Fibroblast of the aortic adventitia (primary cell): ENCODE results near the gene TMEM86B. TPM values are rescaled to one million over a fixed set of nuclear protein-coding genes. Genes with fewer than 3 reads are reported as not detected.

ENCODE experiments used
- DNase-seq: peaks from one replicate; pipeline ENCODE4 v3.0.0-alpha.2; 2010; ENCODE audit warnings: low read depth
- H3K4me3 ChIP-seq: 2 replicates; pipeline ENCODE4 v1.5.1; 2011; ENCODE audit warnings: low read depth, mild to moderate bottlenecking, control low read depth, low read length, moderate library complexity
- total RNA-seq: library from RNA; depleted of rRNA; stranded (reverse); fragments of >200 nt; gene quantifications from 2 replicates; pipeline ENCODE4 v1.2.3, GENCODE V29; 2012; ENCODE audit warnings: low replicate concordance
- TF ChIP-seq, protein P1 (sequence below): IDR thresholded peaks from 2 replicates; pipeline ENCODE4 v1.5.1; 2011; ENCODE audit warnings: mild to moderate bottlenecking, low read length, control low read depth, inconsistent platforms; ENCODE audit not compliant: insufficient read depth

TMEM86B gene
- total RNA-seq, 1 donor = 1.8 TPM

DNA sequence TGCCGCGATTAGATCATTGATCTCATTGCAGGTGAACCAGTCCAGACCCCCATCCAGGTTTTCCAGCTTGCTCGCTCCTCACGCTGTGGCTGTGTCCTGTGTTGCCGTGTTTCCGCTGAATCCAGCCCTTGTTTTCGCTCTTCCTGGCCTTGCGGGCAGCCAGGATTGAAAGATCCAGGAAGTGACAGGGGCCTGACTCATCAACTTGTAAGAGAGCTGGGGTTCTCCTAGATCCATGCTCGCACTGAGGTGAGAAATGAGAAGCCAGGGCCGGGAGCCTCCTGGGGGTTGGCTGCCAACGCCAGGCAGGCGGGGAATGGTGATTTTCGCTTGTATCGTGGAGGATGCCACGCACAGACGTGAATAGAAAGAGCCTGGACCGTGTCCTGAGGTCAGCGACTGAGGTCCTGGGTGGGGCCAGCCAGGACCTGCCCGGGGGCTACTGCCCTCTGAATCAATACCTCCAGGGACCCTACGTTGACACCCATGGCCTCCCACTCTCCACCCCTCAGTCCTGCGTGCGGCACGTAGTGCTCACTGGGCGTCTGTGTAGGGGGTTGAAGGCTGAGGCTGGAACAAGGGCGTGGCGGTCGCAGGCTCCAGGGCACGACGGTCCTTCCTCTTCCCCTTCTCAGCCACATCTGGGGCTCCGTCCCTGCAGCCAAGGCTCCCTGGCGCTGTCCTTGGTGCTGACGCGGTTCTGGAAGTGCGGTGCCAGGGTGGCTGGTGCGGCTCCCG, 11.9 kb downstream of the TMEM86B start:
- peak overlapping the region; percentile 65 for H3K4me3 ChIP-seq
- DNase-seq = peak; percentile 100
- TF ChIP-seq, protein P1, sequence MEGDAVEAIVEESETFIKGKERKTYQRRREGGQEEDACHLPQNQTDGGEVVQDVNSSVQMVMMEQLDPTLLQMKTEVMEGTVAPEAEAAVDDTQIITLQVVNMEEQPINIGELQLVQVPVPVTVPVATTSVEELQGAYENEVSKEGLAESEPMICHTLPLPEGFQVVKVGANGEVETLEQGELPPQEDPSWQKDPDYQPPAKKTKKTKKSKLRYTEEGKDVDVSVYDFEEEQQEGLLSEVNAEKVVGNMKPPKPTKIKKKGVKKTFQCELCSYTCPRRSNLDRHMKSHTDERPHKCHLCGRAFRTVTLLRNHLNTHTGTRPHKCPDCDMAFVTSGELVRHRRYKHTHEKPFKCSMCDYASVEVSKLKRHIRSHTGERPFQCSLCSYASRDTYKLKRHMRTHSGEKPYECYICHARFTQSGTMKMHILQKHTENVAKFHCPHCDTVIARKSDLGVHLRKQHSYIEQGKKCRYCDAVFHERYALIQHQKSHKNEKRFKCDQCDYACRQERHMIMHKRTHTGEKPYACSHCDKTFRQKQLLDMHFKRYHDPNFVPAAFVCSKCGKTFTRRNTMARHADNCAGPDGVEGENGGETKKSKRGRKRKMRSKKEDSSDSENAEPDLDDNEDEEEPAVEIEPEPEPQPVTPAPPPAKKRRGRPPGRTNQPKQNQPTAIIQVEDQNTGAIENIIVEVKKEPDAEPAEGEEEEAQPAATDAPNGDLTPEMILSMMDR = peak; percentile 12

DNA sequence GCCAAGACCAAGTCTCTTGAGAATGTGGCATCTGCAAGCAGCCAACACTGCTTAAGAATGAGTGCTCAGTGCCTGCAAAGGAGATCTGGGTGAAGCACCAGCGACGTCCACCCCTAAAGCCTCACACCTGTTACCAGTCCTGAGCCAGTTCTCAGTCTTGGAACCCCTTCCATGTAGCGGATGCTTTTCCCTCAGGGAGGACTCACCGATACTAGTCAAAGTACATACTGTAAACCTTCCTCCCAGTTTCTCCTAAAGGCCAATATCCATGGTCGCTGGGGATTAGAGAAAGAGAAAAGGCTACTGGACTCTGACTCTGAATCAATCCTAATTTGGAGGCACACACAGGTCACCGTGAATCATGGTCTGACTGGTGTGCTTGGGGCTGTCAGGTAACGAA, 15.0 kb downstream of the TMEM86B start:
- DNase-seq = no peak
- no peak overlapping the region for H3K4me3 ChIP-seq
- TF ChIP-seq, protein P1 = no peak

DNA sequence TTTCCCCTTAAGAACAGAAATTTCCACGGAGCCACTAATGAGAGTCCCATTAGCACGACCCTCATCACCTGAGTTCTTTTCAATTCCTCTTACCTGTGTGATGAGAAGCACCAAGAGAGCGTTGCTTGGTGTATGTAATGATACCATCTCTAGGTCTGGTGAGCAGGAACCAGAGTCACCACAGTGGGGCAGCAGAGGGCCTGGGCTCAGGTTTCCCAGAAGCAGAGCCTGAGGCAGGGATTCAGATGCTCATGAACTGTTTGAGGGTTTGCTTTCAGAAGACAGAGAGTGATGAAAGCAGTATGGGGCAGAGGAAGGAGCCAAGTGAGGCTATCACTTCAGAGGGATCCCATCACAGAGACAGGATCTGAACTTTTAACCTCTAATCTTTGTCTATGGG, 16.1 kb downstream of the TMEM86B start:
- TF ChIP-seq, protein P1 = no peak
- no peak overlapping the region for H3K4me3 ChIP-seq
- no peak for DNase-seq

DNA sequence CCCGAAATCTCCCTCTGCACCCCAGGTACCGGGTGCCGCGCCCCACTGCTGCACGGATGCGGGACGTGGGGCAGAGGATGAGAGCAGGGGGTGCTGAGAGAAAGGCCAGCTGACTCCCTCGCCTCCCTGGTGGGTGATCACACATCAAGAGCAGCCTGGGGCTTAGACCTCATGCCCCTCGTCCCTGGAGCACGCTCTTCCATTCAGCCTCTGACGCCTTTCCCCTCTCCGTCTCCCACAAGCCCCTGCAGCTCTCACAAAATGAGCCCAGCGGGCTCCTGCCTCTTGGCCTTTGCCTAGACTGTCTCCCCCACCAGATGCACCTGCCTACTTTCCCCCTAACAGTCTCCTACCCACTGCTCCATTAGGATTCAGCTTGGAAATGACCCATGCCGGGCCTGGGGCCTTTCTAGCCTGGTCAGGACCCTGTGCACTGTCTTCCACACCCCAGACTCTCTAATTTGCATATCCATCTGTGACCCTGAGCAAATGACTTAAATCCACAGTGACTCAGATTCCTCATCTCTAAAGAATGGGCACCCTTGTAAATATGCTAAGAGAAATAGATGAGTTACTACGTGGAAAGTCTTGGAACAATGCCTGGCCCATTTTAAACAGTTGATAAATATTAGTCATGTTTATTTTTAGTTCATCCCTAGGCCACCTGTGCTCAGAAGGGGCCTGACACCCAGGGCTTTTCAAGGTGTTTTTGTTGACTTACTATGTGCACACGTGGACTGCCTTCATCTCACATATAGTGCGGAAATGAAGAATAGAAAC, 18.7 kb downstream of the TMEM86B start:
- TF ChIP-seq, protein P1 = no peak

DNA sequence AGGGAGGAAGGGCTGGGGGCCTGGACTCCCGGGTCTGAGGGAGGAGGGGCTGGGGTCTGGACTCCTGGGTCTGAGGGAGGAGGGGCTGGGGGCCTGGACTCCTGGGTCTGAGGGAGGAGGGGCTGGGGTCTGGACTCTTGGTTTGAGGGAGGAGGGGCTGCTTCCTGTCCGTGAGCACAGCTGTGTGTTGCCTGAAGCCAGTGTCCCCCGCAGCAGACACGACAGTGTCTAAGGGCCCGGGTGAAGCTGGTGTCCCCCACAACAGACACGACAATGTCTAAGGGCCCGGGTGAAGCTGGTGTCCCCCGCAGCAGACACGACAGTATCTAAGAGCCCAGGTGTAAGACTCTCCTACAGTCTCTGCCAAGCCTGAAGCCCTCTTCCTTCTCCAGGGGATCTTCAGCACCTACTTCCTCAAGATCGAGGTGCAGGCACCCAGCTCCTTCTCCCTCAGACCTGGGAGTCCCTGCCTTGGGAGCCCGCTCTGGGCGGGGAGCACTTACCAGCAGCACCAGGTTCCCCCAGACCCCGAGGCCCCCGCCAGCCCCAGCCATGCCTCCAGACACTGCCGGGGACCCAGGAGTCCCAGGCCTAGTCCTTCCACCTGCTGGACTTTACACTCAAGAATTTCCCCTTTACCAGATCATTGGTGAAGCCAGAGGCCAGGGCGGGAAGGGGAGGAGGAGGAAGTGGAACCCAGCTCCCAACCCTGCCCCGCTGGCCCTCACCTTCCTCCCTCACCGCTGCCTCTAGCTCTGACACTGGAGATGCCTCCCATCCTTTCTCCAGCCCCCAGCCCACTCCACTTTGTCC, 19.5 kb downstream of the TMEM86B start, which contains the start of gene PTPRH:
Gene PTPRH (minus strand): TSS at position 622 of the 813 bp plus-strand sequence. CDS start 68 bp downstream, at position 554.
- TF ChIP-seq, protein P1 = no peak
- no peak within 1 kb of the TSS for H3K4me3 ChIP-seq
- DNase-seq = no peak

More for the DNA sequence above, 18.7 kb downstream of the TMEM86B start:
- peak; percentile 96 for DNase-seq
- H3K4me3 ChIP-seq = no peak overlapping the region
